Amygdala (tissue), 56 donors: ENCODE results near the gene NMB.

ENCODE experiments used
- DNase-seq, 56 donors: peaks; one replicate each; lab custom pipeline; 2025; lab: John Stamatoyannopoulos, UW

NMB gene

DNA sequence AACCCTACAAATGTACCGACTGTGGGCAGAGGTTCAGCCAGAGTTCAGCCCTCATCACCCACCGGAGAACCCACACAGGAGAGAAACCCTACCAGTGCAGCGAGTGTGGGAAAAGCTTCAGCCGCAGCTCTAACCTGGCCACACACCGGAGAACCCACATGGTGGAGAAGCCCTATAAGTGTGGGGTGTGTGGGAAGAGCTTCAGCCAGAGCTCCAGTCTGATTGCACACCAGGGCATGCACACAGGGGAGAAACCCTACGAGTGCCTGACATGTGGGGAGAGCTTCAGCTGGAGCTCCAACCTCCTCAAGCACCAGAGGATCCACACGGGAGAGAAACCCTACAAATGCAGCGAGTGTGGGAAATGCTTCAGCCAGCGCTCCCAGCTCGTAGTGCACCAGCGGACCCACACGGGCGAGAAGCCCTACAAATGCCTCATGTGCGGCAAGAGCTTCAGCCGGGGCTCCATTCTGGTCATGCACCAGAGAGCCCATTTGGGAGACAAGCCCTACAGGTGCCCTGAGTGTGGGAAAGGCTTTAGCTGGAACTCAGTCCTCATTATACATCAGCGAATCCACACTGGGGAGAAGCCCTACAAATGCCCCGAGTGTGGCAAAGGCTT lies 36.5 kb downstream of the NMB start:
- no peak for DNase-seq

DNA sequence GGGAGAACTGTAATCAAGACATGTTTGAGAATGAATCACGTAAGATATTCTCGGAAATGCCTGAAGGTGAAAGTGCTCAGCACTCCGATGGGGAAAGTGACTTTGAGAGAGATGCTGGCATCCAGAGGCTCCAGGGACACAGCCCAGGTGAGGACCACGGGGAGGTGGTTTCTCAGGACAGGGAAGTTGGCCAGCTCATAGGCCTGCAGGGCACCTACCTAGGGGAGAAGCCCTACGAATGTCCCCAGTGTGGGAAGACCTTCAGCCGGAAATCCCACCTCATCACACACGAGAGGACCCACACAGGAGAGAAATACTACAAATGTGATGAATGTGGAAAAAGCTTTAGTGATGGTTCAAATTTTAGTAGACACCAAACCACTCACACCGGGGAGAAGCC lies 37.4 kb downstream of the NMB start:
- no peak for DNase-seq

DNA sequence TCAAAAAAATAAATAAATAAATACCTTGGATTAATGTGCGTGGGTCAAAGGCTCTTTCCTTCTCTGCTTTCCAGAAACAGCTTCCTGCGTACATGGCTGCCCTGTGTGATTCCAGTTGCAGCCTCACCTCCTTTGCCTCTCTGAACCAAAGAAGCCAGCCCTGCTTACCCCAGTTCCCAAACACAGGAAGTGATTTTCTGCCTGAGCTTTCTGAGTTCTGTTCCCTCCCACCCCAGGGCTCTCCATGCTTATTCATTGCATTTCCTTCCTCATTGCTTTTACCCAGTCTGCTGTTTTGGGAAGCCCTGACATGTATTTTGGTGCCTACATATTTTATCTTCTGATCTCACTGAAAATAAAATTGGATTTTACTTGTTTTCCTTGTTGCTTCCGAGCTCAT lies 41.8 kb downstream of the NMB start:
- DNase-seq = peak in 1 of 56 donors; percentile 14

DNA sequence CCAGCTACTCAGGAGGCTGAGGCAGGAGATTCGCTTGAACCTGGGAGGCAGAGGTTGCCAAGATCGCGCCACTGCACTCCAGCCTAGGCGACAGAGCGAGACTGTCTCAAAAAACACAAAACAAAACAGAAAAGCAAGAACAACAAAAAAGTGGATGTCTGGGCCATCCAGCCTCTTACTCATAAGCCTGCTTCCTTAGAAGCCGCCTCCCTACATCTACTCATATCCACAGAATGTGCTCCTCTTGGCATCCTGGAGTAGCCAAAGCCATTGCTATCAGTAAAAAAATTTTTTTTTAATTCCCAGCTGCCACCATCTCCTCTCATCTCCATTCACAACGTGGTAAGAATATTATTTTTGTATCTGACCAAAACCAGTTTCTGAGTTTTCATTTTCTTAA lies 46.4 kb downstream of the NMB start:
- DNase-seq = no peak

DNA sequence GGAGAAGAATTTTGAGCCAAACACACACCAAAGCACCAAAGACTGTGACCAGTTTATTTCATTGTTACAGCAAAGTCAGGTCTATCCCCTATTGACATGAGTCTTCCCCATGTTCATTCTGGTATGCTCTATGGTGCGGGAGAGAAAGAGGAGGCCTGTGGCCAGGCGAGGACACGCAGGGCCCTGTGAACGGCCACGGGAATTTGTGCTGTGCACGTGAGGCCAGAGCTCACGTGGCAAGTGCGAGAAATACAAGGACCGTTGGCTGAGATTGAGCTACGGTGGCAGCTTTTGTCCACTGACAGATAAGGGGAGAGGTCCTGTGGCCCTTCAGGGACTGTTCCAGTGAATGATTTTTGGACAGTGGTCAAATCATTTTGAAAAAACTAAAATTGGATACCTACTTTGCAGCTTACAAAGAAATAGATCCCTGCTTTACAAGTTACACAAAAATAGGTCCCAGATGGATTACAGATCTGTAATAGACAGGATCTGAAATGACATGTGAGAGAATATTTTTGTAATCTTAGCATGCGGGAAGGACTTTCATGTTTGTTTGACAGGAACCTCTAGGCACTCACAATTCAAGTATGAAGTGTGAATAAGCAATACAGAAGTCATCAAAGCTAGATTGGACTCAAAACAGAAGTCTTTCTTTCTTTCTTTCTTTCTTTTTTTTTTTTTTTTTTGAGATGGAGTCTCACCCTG lies 48.0 kb downstream of the NMB start:
- DNase-seq = no peak

DNA sequence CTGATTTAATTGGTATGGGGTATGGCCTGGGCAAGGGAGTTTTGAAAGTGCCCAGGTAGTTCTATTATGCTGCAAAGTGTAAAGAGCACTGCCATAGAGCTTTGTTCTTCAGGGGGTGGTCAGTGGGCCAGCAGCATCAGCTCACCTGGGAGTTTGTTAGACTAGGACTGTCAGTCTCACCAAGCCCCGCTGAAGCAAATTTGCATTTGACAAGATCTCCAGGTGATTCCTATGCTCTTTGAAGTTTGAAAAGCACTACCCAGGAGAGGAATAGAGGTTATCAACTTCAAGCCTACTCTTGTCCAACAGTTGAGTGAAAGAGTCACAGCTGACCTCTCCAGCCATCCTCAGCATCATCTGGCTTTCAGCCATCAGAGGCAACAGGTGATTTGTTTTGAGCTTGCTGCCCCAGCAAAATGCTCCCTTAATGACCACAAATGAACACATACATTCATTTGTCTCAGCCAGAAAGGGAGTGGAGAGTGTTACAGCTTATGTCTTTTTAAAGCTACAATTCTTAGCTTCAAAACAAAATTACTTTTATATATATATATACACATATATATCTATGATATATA lies 49.2 kb downstream of the NMB start:
- no peak for DNase-seq

DNA sequence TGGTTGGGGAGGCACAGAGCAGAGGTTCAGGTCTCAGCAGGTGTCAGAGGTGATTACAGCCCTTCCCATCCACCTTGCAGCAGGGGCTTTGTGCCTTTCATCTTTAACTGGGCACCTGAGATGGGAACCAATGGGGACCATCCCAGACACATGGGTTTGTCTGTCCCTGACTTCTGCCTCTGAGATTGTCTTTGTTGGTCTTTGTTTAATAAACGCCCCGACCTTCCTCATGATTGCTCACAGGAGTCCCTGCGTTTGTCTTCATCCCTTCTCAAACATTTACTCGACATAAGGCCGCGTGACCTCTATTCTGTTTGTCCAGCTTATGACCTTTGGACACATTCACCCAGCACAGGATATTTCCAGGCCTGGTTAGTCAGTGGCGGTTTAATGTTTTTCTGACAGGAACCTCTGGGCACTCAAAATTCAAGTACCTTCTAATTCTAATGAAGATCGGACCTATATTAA lies 51.3 kb downstream of the NMB start:
- no peak for DNase-seq

DNA sequence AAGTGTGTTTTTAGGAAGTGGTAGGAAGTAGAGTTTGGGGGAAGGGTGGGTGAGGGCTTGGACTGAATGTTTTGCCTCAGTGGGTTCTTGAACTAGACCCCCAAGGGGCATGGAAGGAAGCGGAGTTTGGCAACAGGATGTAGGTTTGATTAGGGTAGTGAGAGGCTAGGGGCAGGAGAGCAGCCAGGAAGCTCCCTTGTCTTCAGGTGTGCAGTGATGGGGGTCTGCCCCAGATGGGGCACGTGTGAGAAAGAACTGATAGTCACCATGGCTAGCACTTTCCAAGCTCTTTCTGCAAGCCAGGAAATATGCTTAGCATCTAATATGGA lies 52.5 kb downstream of the NMB start:
- no peak for DNase-seq
